NCI-H1048 (cell line): ENCODE results near the gene ARFGEF2.

Experiments used
- DNase-seq: peaks from one replicate; lab custom pipeline; 2025; lab: John Stamatoyannopoulos, UW

The ARFGEF2 gene

GRCh38 chr20:48898896-48899530 lies 22.5 kb upstream of the ARFGEF2 start:
- no peak for DNase-seq

- no peak for DNase-seq
Measured at GRCh38 chr20:48899881-48900280, 21.6 kb upstream of the ARFGEF2 start.

GRCh38 chr20:48901326-48901725 lies 20.2 kb upstream of the ARFGEF2 start:
- no peak for DNase-seq

- no peak for DNase-seq
Measured at GRCh38 chr20:48903705-48904104, 17.8 kb upstream of the ARFGEF2 start.

GRCh38 chr20:48904566-48905296 lies 16.8 kb upstream of the ARFGEF2 start:
- no peak for DNase-seq

GRCh38 chr20:48905297-48905647 lies 16.2 kb upstream of the ARFGEF2 start:
- DNase-seq: no peak

GRCh38 chr20:48906221-48906877 lies 15.2 kb upstream of the ARFGEF2 start:
- DNase-seq: no peak

GRCh38 chr20:48908656-48909319 lies 12.7 kb upstream of the ARFGEF2 start:
- no peak for DNase-seq

GRCh38 chr20:48909910-48910309 lies 11.6 kb upstream of the ARFGEF2 start:
- DNase-seq: no peak

- DNase-seq: no peak
Measured at GRCh38 chr20:48910347-48910781, 11.1 kb upstream of the ARFGEF2 start.

- DNase-seq: no peak
Measured at GRCh38 chr20:48912065-48912464, 9.4 kb upstream of the ARFGEF2 start.

GRCh38 chr20:48916699-48917098 lies 4.8 kb upstream of the ARFGEF2 start:
- no peak for DNase-seq

GRCh38 chr20:48919336-48919881 lies 2.1 kb upstream of the ARFGEF2 start:
- DNase-seq: no peak

GRCh38 chr20:48919882-48920526 lies 1.5 kb upstream of the ARFGEF2 start:
- no peak for DNase-seq

- DNase-seq: no peak
Measured at GRCh38 chr20:48920527-48921167, 864 bp upstream of the ARFGEF2 start.

GRCh38 chr20:48921883-48922820 lies 641 bp downstream of the ARFGEF2 start:
- DNase-seq: no peak

GRCh38 chr20:48923149-48923718 lies 1.7 kb downstream of the ARFGEF2 start:
- DNase-seq: no peak

- DNase-seq: no peak
Measured at GRCh38 chr20:48924756-48925109, 3.2 kb downstream of the ARFGEF2 start.

GRCh38 chr20:48926267-48926666 lies 4.8 kb downstream of the ARFGEF2 start:
- DNase-seq: no peak

- DNase-seq: no peak
Measured at GRCh38 chr20:48926821-48927220, 5.3 kb downstream of the ARFGEF2 start.
